GM12873 (cell line): Measurements from ENCODE around the gene RBMS1.
A peak's percentile ranks its signal among the peaks of the same experiment; 100 is the strongest.

ENCODE experiments used
- CTCF ChIP-seq: IDR thresholded peaks from 2 replicates; pipeline ENCODE4 v1.5.1; 2012; ENCODE audit warnings: low read depth, mild to moderate bottlenecking, moderate library complexity, low read length, control low read depth; ENCODE audit not compliant: insufficient read depth; ENCODE audit errors: missing control alignments

Gene RBMS1

GRCh38 chr2:160277151-160277550 lies 216.5 kb downstream of the RBMS1 start:
- no peak for TF ChIP-seq CTCF

- no peak for TF ChIP-seq CTCF
Measured at GRCh38 chr2:160275656-160276055, 218.0 kb downstream of the RBMS1 start.

GRCh38 chr2:160271171-160272086 lies 222.2 kb downstream of the RBMS1 start:
- TF ChIP-seq CTCF = no peak

GRCh38 chr2:160270571-160271113 lies 223.0 kb downstream of the RBMS1 start:
- no peak for TF ChIP-seq CTCF

GRCh38 chr2:160269803-160270570 lies 223.6 kb downstream of the RBMS1 start:
- TF ChIP-seq CTCF = peak; percentile 70

- no peak for TF ChIP-seq CTCF
Measured at GRCh38 chr2:160269365-160269764, 224.2 kb downstream of the RBMS1 start.
